GM21360 (cell line): ENCODE data around the gene TMOD4.

ENCODE experiments used
- ATAC-seq: cut with Tn5 transposase; IDR thresholded peaks from one replicate; pipeline ENCODE4 v1.9.1; 2021; ENCODE audit warnings: mild to moderate bottlenecking, moderate library complexity; ENCODE audit not compliant: unreplicated experiment

TMOD4 gene

GRCh38 chr1:151176514-151177045 lies 799 bp upstream of the TMOD4 start:
- ATAC-seq: no peak

DNA sequence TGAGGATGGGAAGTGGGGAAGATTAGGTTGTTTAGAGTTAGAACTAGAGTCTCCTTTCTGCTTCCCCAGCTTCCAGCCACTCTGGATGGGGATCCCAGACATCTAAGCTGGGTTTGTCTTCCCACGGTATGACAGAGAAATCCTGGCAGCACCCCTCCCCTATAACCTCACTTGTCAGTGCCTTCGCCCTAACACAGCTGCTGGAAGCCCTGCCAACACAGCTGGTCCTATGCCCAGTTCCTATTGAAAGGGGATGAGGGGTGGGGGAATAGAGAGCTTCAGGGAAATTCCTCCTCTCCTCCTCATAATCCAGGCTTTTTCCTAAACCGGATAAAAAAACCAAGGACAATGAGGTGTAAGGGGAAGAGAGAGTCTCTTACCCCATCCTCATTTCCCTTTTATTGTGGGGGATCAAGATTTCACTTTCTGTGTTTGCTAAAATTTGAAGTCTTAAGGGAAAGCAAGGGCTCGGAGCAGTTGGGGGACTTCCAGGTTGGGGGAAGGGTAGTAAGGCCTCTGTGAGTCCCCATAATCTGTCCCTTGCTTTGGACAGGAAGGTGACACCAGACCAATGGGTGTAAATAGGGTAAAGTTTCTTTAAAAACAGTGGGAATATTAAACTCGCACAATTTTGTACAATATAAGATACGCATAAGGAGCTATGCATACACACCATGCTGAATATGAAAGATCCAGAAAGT lies 590 bp downstream of the TMOD4 start:
- no peak for ATAC-seq

DNA sequence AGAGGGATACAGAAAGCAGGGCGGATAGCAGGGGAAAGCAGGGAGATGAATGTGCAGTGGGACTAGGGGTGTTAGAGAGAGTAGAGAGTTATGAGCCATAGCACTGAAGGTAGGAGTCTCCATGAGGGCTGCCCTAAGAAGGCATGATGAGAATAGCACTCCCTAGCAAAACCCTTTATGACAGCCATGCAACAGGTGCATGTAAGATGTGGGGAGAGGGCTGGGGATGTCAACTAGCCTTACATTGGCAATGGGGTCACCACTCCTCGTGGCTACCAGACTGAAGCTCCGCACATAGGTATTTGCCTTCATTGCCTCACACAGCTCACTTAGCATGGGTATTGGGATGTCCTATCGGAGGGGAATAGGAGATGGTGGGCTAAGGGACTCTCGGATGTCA lies 4.6 kb downstream of the TMOD4 start:
- no peak for ATAC-seq

GRCh38 chr1:151167116-151167515 lies 8.7 kb downstream of the TMOD4 start:
- ATAC-seq: no peak

DNA sequence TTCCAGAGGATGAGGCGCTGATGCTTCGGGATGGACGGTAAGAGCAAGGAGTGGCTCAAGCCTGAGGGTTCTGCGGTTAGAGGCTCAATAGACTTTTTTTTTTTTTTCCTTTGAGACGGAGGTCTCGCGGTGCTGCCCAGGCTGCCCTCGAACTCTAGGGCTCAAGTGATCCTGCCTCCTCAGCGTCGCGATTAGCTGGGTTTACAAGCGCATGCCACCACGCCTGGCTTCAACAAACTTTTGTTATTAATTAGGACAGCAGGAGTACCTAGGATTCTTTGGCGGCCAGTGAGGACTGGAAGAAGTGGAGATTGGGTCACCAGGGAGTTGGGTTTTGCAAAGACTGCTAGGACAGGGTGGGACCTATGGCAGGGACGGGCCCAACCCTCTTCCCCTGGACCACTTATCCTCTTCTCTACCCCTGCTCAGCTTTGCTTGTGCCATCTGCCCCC lies 9.2 kb downstream of the TMOD4 start:
- ATAC-seq: no peak

- peak; percentile 83 for ATAC-seq
These were observed 9.9 kb downstream of the TMOD4 start, which contains the start of the genes LYSMD1 and SCNM1 for GRCh38 chr1:151165738-151166504. TSS of gene LYSMD1 (minus strand) at chr1:151165902. CDS start at chr1:151165258, 644 bp downstream. TSS of gene SCNM1 (plus strand) at chr1:151166144. CDS start at chr1:151166153, 9 bp downstream.

- no peak for ATAC-seq
These were observed 10.5 kb downstream of the TMOD4 start for GRCh38 chr1:151165281-151165737.

DNA sequence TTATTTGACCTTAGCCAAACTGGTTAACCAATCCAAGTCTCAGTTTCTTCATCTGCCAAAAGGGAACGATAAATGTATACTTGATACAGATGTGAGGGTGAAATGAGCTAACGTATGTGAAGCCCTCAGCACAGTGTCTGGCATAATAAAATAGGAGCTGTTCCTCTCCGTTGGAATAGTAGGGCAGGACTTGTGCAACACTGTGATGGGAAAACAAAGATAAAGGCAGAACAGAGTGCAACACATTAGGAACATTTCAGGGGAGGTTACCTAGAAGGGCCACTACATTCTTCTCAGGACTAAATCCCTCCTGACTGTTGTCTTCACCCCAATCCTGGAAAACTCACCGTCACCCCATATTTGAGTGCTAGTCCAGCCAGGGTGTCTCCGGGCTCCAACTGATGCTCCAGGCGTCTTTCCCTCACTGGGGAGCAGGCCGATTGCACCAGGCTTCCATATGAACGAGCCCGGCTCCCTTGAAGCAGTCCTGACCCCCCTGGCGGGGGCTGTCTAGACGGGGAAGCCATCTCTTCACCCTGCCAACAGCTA lies 11.0 kb downstream of the TMOD4 start:
- no peak for ATAC-seq

GRCh38 chr1:151159373-151159772 lies 16.4 kb downstream of the TMOD4 start:
- no peak for ATAC-seq

DNA sequence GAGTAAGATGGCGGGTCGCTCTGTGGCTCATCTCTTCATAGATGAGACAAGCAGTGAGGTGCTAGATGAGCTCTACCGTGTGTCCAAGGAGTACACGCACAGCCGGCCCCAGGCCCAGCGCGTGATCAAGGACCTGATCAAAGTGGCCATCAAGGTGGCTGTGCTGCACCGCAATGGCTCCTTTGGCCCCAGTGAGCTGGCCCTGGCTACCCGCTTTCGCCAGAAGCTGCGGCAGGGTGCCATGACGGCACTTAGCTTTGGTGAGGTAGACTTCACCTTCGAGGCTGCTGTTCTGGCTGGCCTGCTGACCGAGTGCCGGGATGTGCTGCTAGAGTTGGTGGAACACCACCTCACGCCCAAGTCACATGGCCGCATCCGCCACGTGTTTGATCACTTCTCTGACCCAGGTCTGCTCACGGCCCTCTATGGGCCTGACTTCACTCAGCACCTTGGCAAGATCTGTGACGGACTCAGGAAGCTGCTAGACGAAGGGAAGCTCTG lies 17.0 kb downstream of the TMOD4 start:
- no peak for ATAC-seq

GRCh38 chr1:151158326-151158725 lies 17.5 kb downstream of the TMOD4 start:
- no peak for ATAC-seq

GRCh38 chr1:151157067-151157531 lies 18.7 kb downstream of the TMOD4 start:
- peak; percentile 16 for ATAC-seq

- ATAC-seq: peak; percentile 70
These were observed 19.3 kb downstream of the TMOD4 start, which contains the start of gene TNFAIP8L2 for GRCh38 chr1:151156515-151156819. TSS of gene TNFAIP8L2 (plus strand) at chr1:151156649. CDS start at chr1:151158698, 2,049 bp downstream.

DNA sequence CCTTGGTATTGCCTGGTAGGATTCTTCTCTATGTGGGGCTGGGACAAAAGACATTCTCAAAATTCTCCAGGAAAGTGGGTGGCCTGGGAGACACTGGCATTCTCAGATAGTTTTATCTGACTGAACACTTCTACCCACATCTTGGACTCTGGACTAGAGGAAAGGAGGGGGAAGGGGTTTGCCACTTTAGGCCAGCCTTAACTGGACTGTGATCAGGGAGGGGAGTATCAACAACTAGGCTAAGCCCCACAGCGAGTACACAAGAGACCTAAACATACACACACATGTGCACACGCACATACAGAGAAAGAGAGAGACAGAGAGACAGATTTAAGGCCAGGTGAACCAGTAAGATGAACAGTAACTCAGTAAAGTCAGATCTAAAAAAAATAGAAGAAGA lies 28.1 kb downstream of the TMOD4 start:
- ATAC-seq: no peak

DNA sequence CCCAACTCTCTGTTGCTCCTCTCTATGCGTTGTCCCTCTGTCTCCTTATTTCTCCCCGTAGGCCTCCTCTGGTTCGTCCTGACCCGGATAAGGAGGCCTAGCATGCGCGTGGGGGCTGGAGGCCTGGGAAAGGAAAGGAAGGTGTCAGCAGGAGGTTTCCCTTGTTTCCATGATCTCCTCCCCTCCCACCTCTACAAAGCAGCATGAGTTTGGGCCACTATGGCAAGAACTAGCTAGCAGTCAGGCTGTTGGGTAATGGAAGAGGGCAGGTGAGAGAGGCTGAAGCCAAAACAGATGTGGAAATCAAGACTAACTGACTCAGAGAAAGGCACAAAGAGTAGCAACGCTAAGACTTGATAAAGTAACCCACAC lies 28.7 kb downstream of the TMOD4 start:
- no peak for ATAC-seq

DNA sequence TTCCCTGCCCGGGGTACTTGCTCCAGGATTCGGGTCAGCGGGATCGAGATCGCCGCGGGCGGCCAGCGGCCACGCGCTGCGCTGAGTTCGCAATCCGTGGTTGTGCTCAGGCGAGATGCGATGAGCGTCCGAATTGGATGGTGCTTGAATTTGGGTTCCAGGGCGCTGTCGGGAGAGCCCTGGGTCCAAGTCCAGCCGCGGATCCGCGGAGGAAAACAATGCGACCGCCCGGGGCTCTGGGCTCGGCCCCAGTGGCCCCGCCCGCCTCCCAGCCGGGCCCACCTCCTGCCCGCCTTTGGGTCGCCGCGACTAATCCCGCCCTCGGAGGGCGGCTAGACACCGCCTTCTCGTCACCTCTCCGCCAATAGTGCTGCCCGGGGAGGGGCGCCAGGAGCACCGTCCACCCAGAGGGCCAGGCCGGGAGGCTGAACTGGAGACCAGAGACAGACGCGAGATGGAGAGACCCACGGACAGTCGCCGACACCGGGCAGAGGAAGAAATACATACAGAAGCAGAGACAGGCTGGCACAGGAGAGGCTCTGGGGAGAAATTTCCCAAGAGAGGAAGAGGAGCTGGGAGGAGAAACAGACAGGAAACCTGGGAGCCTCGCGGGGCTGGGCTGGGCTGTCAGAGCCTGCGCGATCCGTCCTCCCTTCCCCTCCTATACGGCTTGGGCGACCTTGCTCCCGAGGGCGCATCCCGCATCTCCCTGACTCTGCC lies 29.2 kb downstream of the TMOD4 start, which contains the start of gene SEMA6C:
SEMA6C (minus strand) TSS at position 220 of the 720 bp plus-strand sequence. CDS start 4,010 bp downstream, outside the sequence.
- peak; percentile 90 for ATAC-seq

GRCh38 chr1:151146072-151146411 lies 29.7 kb downstream of the TMOD4 start:
- no peak for ATAC-seq

DNA sequence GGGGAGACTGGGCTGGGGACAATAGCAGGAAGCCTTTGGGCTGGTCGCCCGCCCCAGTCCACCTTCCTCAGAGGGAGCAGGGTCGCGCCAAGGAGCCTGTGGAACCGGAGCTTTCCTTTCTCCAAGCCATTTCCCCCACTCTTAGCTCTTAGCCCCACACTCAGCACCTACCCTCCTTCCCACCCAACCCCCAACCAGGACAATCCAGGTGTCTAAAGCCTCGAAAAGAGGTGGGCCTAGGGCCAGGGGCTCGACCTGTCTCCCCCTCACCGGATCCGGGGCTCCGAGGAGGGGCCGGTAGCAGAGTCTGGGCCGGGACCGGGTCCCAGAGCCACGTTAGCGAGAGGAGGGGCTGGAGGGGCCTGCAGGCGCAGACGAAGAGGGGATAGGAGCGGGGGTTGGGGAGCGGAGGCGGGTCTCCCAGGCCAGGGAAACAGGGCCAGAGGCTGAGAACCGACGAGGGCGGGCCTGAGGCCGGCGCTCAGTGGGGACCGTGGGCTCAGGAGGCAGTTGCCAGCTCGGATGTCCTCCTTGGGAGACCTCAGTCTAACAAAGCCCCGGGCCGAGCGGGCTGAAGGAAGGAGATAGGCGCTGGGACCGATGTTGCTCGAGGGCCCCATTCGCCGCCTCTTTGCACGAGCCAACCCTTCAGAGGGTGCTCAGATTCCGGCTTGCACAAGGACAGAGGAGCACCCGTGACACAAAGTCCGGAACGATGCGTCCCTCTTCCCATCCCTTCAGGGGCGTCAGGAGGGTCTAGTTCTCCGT lies 30.3 kb downstream of the TMOD4 start:
- no peak for ATAC-seq

- no peak for ATAC-seq
These were observed 31.1 kb downstream of the TMOD4 start for GRCh38 chr1:151144474-151145303.
